Liver (tissue), 9 donors: ENCODE data around the gene ADRA2B. TPM values are rescaled to one million over a fixed set of nuclear protein-coding genes. Genes with fewer than 3 reads are reported as not detected.

Experiments
- DNase-seq: peaks from one replicate; pipeline ENCODE4 v3.0.0-alpha.2; 2017; ENCODE audit warnings: low spot score
- H3K27ac ChIP-seq, 2 donors: one replicate each; pipeline ENCODE4 v1.7.0; 2013; ENCODE audit warnings: inconsistent platforms in 2 of 2, low read length in 2 of 2, control low read depth in 1 of 2, low read depth in 1 of 2, mild to moderate bottlenecking in 1 of 2
- H3K27me3 ChIP-seq, 4 donors: one replicate each; pipeline versions ENCODE4 v1.6.1 to v1.7.0; 2013; ENCODE audit warnings: low read length in 3 of 4, inconsistent platforms in 1 of 4, mild to moderate bottlenecking in 1 of 4, moderate library complexity in 1 of 4; ENCODE audit not compliant: control insufficient read depth in 4 of 4, insufficient read depth in 4 of 4
- H3K36me3 ChIP-seq, 4 donors: one replicate each; pipeline versions ENCODE4 v1.6.1 to v1.7.0; 2013; ENCODE audit warnings: low read length in 3 of 4, mild to moderate bottlenecking in 3 of 4, low read depth in 1 of 4, moderate library complexity in 1 of 4; ENCODE audit not compliant: control insufficient read depth in 4 of 4, insufficient read depth in 3 of 4
- H3K4me1 ChIP-seq, 4 donors: one replicate each; pipeline versions ENCODE4 v1.6.1 to v1.7.0; 2013; ENCODE audit warnings: low read length in 3 of 4, mild to moderate bottlenecking in 3 of 4, moderate library complexity in 1 of 4; ENCODE audit not compliant: control insufficient read depth in 4 of 4, insufficient read depth in 4 of 4
- H3K4me3 ChIP-seq, 3 donors: one replicate each; pipeline versions ENCODE4 v1.6.1 to v1.7.0; 2013; ENCODE audit warnings: low read length in 3 of 3, control low read depth in 1 of 3, low read depth in 1 of 3, mild to moderate bottlenecking in 1 of 3
- H3K9ac ChIP-seq, 2 donors: one replicate each; pipeline ENCODE4 v1.7.0; 2013; ENCODE audit warnings: low read length in 2 of 2, mild to moderate bottlenecking in 2 of 2, moderate library complexity in 2 of 2, control low read depth in 1 of 2, low read depth in 1 of 2
- H3K9me3 ChIP-seq, 4 donors: one replicate each; pipeline versions ENCODE4 v1.6.1 to v1.7.0; 2013; ENCODE audit warnings: low read length in 3 of 4; ENCODE audit not compliant: control insufficient read depth in 4 of 4
- ATF3 ChIP-seq: IDR thresholded peaks from 2 replicates; pipeline ENCODE4 v1.6.1; 2016; ENCODE audit warnings: antibody characterized with exemption
- CTCF ChIP-seq: fragments of 150-350 bp; IDR thresholded peaks from 2 replicates; pipeline ENCODE4 v1.5.1; 2017; ENCODE audit warnings: improper control_type of control experiment, low read depth, low read length; ENCODE audit not compliant: missing input control
- EGR1 ChIP-seq, 2 donors: IDR thresholded peaks; 2 replicates each; pipeline ENCODE4 v1.6.1; 2016 to 2018; ENCODE audit warnings: antibody characterized with exemption in 2 of 2, low read depth in 2 of 2
- FOXA1 ChIP-seq: IDR thresholded peaks from 2 replicates; pipeline ENCODE4 v1.6.1; 2016; ENCODE audit warnings: antibody characterized with exemption
- FOXA2 ChIP-seq: IDR thresholded peaks from 2 replicates; pipeline ENCODE4 v1.6.1; 2016; ENCODE audit warnings: antibody characterized with exemption
- GABPA ChIP-seq, 2 donors: IDR thresholded peaks in 1 of 2; conservative IDR thresholded peaks in 1 of 2; 2 replicates each; pipeline ENCODE4 v1.6.1; 2016; ENCODE audit warnings: antibody characterized with exemption in 2 of 2, mild to moderate bottlenecking in 1 of 2, moderate library complexity in 1 of 2
- HNF4A ChIP-seq, 2 donors: conservative IDR thresholded peaks; 2 replicates each; pipeline ENCODE4 v1.6.1; 2016; ENCODE audit warnings: antibody characterized with exemption in 2 of 2, mild to moderate bottlenecking in 2 of 2
- HNF4G ChIP-seq: IDR thresholded peaks from 2 replicates; pipeline ENCODE4 v1.6.1; 2016; ENCODE audit warnings: antibody characterized with exemption
- JUND ChIP-seq, 2 donors: IDR thresholded peaks; 2 replicates each; pipeline ENCODE4 v1.6.1; 2016; ENCODE audit warnings: antibody characterized with exemption in 2 of 2
- MAX ChIP-seq: IDR thresholded peaks from 2 replicates; pipeline ENCODE4 v1.6.1; 2016; ENCODE audit warnings: antibody characterized with exemption
- NR2F2 ChIP-seq: IDR thresholded peaks from 2 replicates; pipeline ENCODE4 v1.6.1; 2016; ENCODE audit warnings: antibody characterized with exemption
- RAD21 ChIP-seq, 2 donors: IDR thresholded peaks; 2 replicates each; pipeline ENCODE4 v1.6.1; 2016; ENCODE audit warnings: antibody characterized with exemption in 2 of 2, mild to moderate bottlenecking in 2 of 2
- REST ChIP-seq: IDR thresholded peaks from 2 replicates; pipeline ENCODE4 v1.6.1; 2016; ENCODE audit warnings: antibody characterized with exemption, mild to moderate bottlenecking
- RXRA ChIP-seq, 2 donors: IDR thresholded peaks; 2 replicates each; pipeline ENCODE4 v1.6.1; 2017 to 2018; ENCODE audit warnings: antibody characterized with exemption in 2 of 2, mild to moderate bottlenecking in 1 of 2
- SP1 ChIP-seq: IDR thresholded peaks from 2 replicates; pipeline ENCODE4 v1.6.1; 2018; ENCODE audit warnings: antibody characterized with exemption, mild to moderate bottlenecking
- TAF1 ChIP-seq: conservative IDR thresholded peaks from 2 replicates; pipeline ENCODE4 v1.6.1; 2016; ENCODE audit warnings: antibody characterized with exemption, mild to moderate bottlenecking
- YY1 ChIP-seq: IDR thresholded peaks from 2 replicates; pipeline ENCODE4 v1.6.1; 2016; ENCODE audit warnings: antibody characterized with exemption, mild to moderate bottlenecking
- ZBTB33 ChIP-seq: IDR thresholded peaks from 2 replicates; pipeline ENCODE4 v1.6.1; 2016; ENCODE audit warnings: antibody characterized with exemption
- WGBS: extraction: QIAGEN DNeasy Blood & Tissue Kit; methylation state at CpG from one replicate; pipeline ENCODE4 v1.1.7; 2013; 5-methylcytosine and 5-hydroxymethylcytosine counted together
- polyA plus RNA-seq, 2 donors: library from polyadenylated mRNA; stranded (reverse) in 1 of 2; unstranded in 1 of 2; fragments of 200-250 nt in 1 of 2; fragments of >200 nt in 1 of 2; fragmentation: Nextera tagmentation in 1 of 2; extraction: Ambion mirVana in 1 of 2; gene quantifications; one replicate each; pipeline versions ENCODE4 v1.2.1 to v1.2.3, GENCODE V29; 2013 to 2015
- total RNA-seq, 2 donors: library from RNA; depleted of rRNA; stranded (reverse); fragments of >200 nt; gene quantifications; one replicate each; pipeline ENCODE4 v1.2.3, GENCODE V29; 2014
- donor health status: healthy.
- donor health status: healthy.
- donor health status: healthy.
- donor health status: healthy.
- donor health status: healthy.

Gene ADRA2B
- total and polyA plus RNA-seq, 4 donors = 1.3 to 8.6 (median 3.0) TPM

GRCh38 chr2:96105152-96105915, 11.0 kb downstream of the ADRA2B start:
- Histone ChIP-seq H3K4me1 (peaks cover 0 to 3% (median 1%) of the 10 kb centered on the region in 4 donors), H3K4me3 (no peak overlapping the region), H3K36me3 (no peaks in the 10 kb centered on the region), H3K9me3 (peaks cover 0 to 10% (median 5%) of the 10 kb centered on the region in 4 donors), H3K27ac (no peak overlapping the region), H3K9ac (no peak overlapping the region), H3K27me3 (peaks cover 0 to 2% (median 0%) of the 10 kb centered on the region in 4 donors)
- no peak for DNase-seq
- TF ChIP-seq SP1 = no peak
- TF ChIP-seq MAX = no peak
- TF ChIP-seq EGR1 (IDR thresholded peaks at IDR 0.05; ENCODE audit: low read depth in 2 of 2) = no peak
- TF ChIP-seq REST = no peak
- TF ChIP-seq HNF4A (conservative IDR thresholded peaks at IDR 0.05) = no peak
- TF ChIP-seq RXRA (IDR thresholded peaks at IDR 0.05) = no peak
- TF ChIP-seq HNF4G = no peak
- no peak for TF ChIP-seq FOXA2
- TF ChIP-seq GABPA (IDR thresholded peaks at IDR 0.05 in 1 of 2, conservative IDR thresholded peaks at IDR 0.05 in 1 of 2) = no peak
- TF ChIP-seq ZBTB33 = no peak
- no peak for TF ChIP-seq TAF1
- no peak for TF ChIP-seq FOXA1
- no peak for TF ChIP-seq ATF3
- TF ChIP-seq YY1 = no peak
- TF ChIP-seq NR2F2 = no peak
- no peak for TF ChIP-seq RAD21 (IDR thresholded peaks at IDR 0.05)
- no peak for TF ChIP-seq CTCF
- no peak for TF ChIP-seq JUND (IDR thresholded peaks at IDR 0.05)
- WGBS = 87% methylated on average over 3 of the region's 3 CpGs
